Activated CD8-positive, alpha-beta T cell treated with anti-CD3 and anti-CD28 coated beads for 36 hours (primary cell): ENCODE measurements around the gene MTARC1. TPM values are rescaled to one million over a fixed set of nuclear protein-coding genes. Genes with fewer than 3 reads are reported as not detected.

Experiments used
- ATAC-seq: fragments of 200-7000 bp; cut with Tn5 transposase; one replicate; pipeline ENCODE4 v1.10.0; 2021; ENCODE audit warnings: mild to moderate bottlenecking, moderate library complexity
- CTCF ChIA-PET: fragments of 350-600 bp; sonication (Branson Sonifier 250); formaldehyde crosslinking; loops from one replicate; lab custom pipeline; 2021; ENCODE audit warnings: antibody characterized with exemption; lab: Charles Lee
- POLR2A ChIA-PET: fragments of 350-600 bp; sonication (Branson Sonifier 250); formaldehyde crosslinking; loops from one replicate; lab custom pipeline; 2021; ENCODE audit warnings: antibody characterized with exemption; lab: Charles Lee
- DNase-seq: peaks from one replicate; pipeline ENCODE4 v3.0.0-alpha.2; 2020
- H3K27ac Mint-ChIP-seq: one replicate; pipeline ENCODE4 v1.8.0; 2021; ENCODE audit warnings: mild to moderate bottlenecking, mixed read lengths
- H3K27me3 Mint-ChIP-seq: one replicate; pipeline ENCODE4 v1.8.0; 2021; ENCODE audit warnings: mixed read lengths
- H3K36me3 Mint-ChIP-seq: one replicate; pipeline ENCODE4 v1.8.0; 2021; ENCODE audit warnings: low read depth, mixed read lengths
- H3K4me1 Mint-ChIP-seq: one replicate; pipeline ENCODE4 v1.8.0; 2021; ENCODE audit warnings: low read depth, mixed read lengths
- H3K4me3 Mint-ChIP-seq: one replicate; pipeline ENCODE4 v1.8.0; 2021; ENCODE audit warnings: mild to moderate bottlenecking, moderate library complexity, mixed read lengths
- H3K9me3 Mint-ChIP-seq: one replicate; pipeline ENCODE4 v1.8.0; 2021; ENCODE audit warnings: mixed read lengths
- intact Hi-C: fragments of 100-400 bp; cut with micrococcal nuclease; formaldehyde crosslinking; loops from one replicate; pipeline ENCODE4 v1.10.0; 2022
- total RNA-seq, 2 experiments: library from RNA; stranded (reverse); gene quantifications; one replicate each; pipeline ENCODE4 v1.2.3, GENCODE V29; 2021
- TF ChIP-seq, protein P1 (sequence below): fragments of 200-600 bp; IDR thresholded peaks from one replicate; pipeline ENCODE4 v1.8.0; 2022; ENCODE audit warnings: antibody characterized with exemption, mild to moderate bottlenecking

MTARC1 gene
- total RNA-seq, 2 experiments from 2014 or later, result not detected

DNA sequence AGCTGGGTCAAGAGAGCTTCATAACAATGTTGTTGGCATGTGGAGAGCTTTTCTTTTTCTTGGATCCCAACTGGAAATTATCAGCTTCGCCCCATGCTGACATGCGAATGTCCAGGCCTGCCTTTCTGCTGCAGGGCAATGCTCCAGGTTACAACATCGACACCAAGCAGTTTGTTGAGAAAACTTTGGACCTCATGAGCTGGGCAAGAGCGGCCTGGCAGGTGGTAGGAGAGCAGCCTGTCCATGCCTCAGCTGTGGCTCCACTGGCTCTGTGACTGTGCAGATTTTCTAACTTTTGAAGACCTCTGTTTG, 41.4 kb downstream of the MTARC1 start:
- intact Hi-C loops, result no loop called here
- no peak for DNase-seq
- Mint-ChIP-seq H3K36me3 (no peaks in the 10 kb centered on the region), H3K4me1 (no peaks in the 10 kb centered on the region), H3K27ac (no peak overlapping the region), H3K4me3 (no peak overlapping the region), H3K27me3 (peaks cover 8% of the 10 kb centered on the region), H3K9me3 (no peaks in the 10 kb centered on the region)
- CTCF ChIA-PET, result interaction anchor here (1.6 kb wide), 1 partner anchor 18 kb away, joined by 5 read pairs; no protein-coding TSS in a partner anchor
- POLR2A ChIA-PET, result no interaction called here
- TF ChIP-seq, protein P1, sequence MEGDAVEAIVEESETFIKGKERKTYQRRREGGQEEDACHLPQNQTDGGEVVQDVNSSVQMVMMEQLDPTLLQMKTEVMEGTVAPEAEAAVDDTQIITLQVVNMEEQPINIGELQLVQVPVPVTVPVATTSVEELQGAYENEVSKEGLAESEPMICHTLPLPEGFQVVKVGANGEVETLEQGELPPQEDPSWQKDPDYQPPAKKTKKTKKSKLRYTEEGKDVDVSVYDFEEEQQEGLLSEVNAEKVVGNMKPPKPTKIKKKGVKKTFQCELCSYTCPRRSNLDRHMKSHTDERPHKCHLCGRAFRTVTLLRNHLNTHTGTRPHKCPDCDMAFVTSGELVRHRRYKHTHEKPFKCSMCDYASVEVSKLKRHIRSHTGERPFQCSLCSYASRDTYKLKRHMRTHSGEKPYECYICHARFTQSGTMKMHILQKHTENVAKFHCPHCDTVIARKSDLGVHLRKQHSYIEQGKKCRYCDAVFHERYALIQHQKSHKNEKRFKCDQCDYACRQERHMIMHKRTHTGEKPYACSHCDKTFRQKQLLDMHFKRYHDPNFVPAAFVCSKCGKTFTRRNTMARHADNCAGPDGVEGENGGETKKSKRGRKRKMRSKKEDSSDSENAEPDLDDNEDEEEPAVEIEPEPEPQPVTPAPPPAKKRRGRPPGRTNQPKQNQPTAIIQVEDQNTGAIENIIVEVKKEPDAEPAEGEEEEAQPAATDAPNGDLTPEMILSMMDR, result no peak
- ATAC-seq, result no peak

DNA sequence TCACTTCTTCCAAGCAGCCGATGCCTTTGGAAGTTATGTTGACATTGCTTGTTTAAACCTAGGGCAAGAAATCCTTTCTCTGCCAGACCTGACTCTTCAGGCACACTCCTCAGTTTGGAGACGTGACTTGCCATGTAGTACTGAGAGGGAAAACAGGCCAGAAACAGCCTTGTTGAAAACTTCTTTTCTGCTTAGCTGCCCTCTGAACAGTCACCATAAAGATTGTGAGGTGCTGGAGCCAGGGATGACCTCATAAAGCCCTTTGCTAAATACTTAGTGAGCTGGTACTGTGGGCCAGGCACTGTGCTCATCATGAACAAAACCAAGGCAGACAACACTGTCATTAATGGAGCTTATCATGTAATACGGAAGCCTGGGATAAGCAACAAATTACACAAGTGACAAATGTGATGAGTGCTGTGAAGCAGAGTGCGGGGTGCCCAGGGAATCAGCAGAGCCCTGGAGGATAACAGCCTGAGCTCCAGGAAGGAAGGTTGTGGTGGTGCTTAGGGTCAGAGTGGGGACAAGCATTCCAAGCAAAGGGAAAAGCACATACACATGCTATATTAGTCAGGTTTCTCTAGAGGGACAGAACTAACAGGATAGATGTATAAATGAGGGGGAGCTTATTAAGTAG, 42.4 kb downstream of the MTARC1 start:
- Mint-ChIP-seq H3K9me3 (no peaks in the 10 kb centered on the region), H3K4me3 (no peak overlapping the region), H3K27me3 (peaks cover 6% of the 10 kb centered on the region), H3K4me1 (no peaks in the 10 kb centered on the region), H3K27ac (no peak overlapping the region), H3K36me3 (no peaks in the 10 kb centered on the region)
- TF ChIP-seq, protein P1, result no peak
- DNase-seq, result no peak
- CTCF ChIA-PET, result interaction anchor here (1.6 kb wide), 1 partner anchor 19 kb away, joined by 5 read pairs; no protein-coding TSS in a partner anchor
- POLR2A ChIA-PET, result no interaction called here
- ATAC-seq, result no peak
- intact Hi-C loops, result no loop called here

DNA sequence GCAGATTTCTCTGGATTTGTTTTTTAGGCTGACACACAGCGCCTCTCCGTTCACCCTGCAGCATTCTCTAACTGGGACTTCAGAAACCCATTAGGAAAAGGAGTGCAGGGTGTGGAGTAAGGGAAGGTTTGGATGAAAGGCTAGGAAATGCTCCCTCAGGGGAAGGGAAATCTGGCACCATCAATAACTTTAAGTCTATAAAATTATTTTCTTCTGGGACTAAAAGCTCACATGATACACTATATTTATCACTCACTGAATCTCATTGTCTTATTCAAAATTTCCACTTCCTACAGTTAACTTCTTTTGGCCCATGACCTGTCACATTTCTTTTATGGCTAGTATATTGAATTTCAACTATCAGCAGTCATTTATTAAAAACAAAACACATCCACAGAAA, 46.7 kb downstream of the MTARC1 start:
- POLR2A ChIA-PET, result no interaction called here
- Mint-ChIP-seq H3K36me3 (no peaks in the 10 kb centered on the region), H3K4me1 (no peaks in the 10 kb centered on the region), H3K4me3 (no peak overlapping the region), H3K27ac (no peak overlapping the region), H3K27me3 (peaks cover 4% of the 10 kb centered on the region), H3K9me3 (no peaks in the 10 kb centered on the region)
- intact Hi-C loops, result no loop called here
- no peak for DNase-seq
- CTCF ChIA-PET, result no interaction called here
- TF ChIP-seq, protein P1, result no peak
- ATAC-seq, result no peak

DNA sequence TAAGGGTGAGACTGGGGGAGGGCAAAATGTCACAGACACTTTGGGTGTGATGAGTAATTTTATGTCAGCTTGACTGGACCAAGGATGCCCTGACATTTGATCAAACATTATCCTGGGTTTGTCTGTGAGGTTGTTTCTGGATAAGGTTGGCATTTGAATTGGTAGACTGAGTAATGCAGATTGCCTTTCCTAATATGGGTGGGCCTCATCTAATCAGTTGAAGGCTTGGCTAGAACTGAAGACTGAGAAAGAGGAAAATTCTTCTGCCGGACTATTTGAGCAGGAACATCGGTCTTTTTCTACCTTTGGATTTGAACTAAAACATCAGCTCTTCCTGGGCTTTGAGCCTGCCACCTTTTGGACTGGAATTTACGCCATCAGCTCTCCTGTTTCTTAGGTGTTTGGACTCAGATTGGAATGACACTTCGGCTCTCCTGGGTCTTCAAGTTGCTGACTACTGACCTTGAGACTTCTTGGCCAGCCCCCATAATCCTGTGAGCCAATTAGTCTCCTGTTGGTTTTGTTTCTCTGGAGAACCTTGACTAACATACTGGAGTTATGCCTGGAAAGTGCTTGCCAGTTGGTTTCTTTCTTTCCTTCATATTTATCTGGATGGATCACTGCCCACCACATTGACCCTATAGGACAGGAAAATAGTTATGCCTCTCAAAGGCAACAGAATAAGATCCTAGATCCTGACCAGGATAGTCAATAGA, 47.6 kb downstream of the MTARC1 start:
- intact Hi-C loops, result no loop called here
- Mint-ChIP-seq H3K27me3 (peaks cover 4% of the 10 kb centered on the region), H3K9me3 (no peaks in the 10 kb centered on the region), H3K27ac (no peak overlapping the region), H3K4me1 (no peaks in the 10 kb centered on the region), H3K36me3 (no peaks in the 10 kb centered on the region), H3K4me3 (no peak overlapping the region)
- TF ChIP-seq, protein P1, result no peak
- CTCF ChIA-PET, result no interaction called here
- ATAC-seq (no peak), DNase-seq (no peak)
- POLR2A ChIA-PET, result no interaction called here

Other genes starting within 250 kb of the MTARC1 start
- under 1 TPM; 0.07 to 0.13 TPM for gene C1orf115, start 96.5 kb upstream of the MTARC1 start, total RNA-seq
- not detected for gene MTARC2, start 38.6 kb upstream of the MTARC1 start, total RNA-seq
- not detected for gene HLX, start 92.5 kb downstream of the MTARC1 start, total RNA-seq